ENCODE data around the gene EID2B.

EID2B gene

GRCh38 chr19:39532233-39533002, at the start of gene EID2B:
Gene EID2B, minus strand, starts transcription at chr19:39532852. Its CDS starts 50 bp downstream, at chr19:39532802.
- no peak for TF ChIP-seq ESRRG (CRISPR knock-in tag; IDR thresholded peaks at IDR 0.05)
- TF ChIP-seq CSDC2 (CRISPR knock-in tag; IDR thresholded peaks at IDR 0.05): no peak
- no peak for TF ChIP-seq ZC3H10 (CRISPR knock-in tag; IDR thresholded peaks at IDR 0.05)
- no peak for TF ChIP-seq SNAI2 (CRISPR knock-in tag; IDR thresholded peaks at IDR 0.05)
- TF ChIP-seq ZFP30 (CRISPR knock-in tag; IDR thresholded peaks at IDR 0.05): no peak
- no peak for TF ChIP-seq ZNF565 (CRISPR knock-in tag; conservative IDR thresholded peaks at IDR 0.05; ENCODE audit: low read depth)
- TF ChIP-seq TOX (CRISPR knock-in tag; IDR thresholded peaks at IDR 0.05; ENCODE audit: borderline replicate concordance): no peak
- no peak for TF ChIP-seq PPARA (CRISPR knock-in tag; IDR thresholded peaks at IDR 0.05; ENCODE audit: borderline replicate concordance)
- no peak for TF ChIP-seq POU6F1 (CRISPR knock-in tag; IDR thresholded peaks at IDR 0.05; ENCODE audit: borderline replicate concordance, low read depth)
- TF ChIP-seq BACH2 (CRISPR knock-in tag; IDR thresholded peaks at IDR 0.05; ENCODE audit: borderline replicate concordance): no peak
- TF ChIP-seq ZFP3 (CRISPR knock-in tag; IDR thresholded peaks at IDR 0.05): no peak
- TF ChIP-seq ZNF70 (CRISPR knock-in tag; IDR thresholded peaks at IDR 0.05): no peak
- TF ChIP-seq ZNF8 (CRISPR knock-in tag; IDR thresholded peaks at IDR 0.05): no peak
- peak; percentile 97 for ATAC-seq

- TF ChIP-seq ISL1 (CRISPR knock-in tag; IDR thresholded peaks at IDR 0.05): no peak
- no peak for TF ChIP-seq BACH2 (CRISPR knock-in tag; IDR thresholded peaks at IDR 0.05; ENCODE audit: borderline replicate concordance)
- no peak for TF ChIP-seq TCF4 (CRISPR knock-in tag; IDR thresholded peaks at IDR 0.05; ENCODE audit: borderline replicate concordance)
- no peak for TF ChIP-seq PATZ1 (CRISPR knock-in tag; IDR thresholded peaks at IDR 0.05; ENCODE audit: borderline replicate concordance)
- TF ChIP-seq PPARA (CRISPR knock-in tag; IDR thresholded peaks at IDR 0.05; ENCODE audit: borderline replicate concordance): no peak
- no peak for TF ChIP-seq CSDC2 (CRISPR knock-in tag; IDR thresholded peaks at IDR 0.05)
- TF ChIP-seq ESRRG (CRISPR knock-in tag; IDR thresholded peaks at IDR 0.05): no peak
- no peak for ATAC-seq
Observed at GRCh38 chr19:39582442-39582841, 49.8 kb upstream of the EID2B start.

GRCh38 chr19:39568604-39569003, 36.0 kb upstream of the EID2B start:
- TF ChIP-seq GLIS3 (CRISPR knock-in tag; IDR thresholded peaks at IDR 0.05): no peak
- TF ChIP-seq CREB5 (CRISPR knock-in tag; IDR thresholded peaks at IDR 0.05; ENCODE audit: low read depth): no peak
- TF ChIP-seq RARB (CRISPR knock-in tag; IDR thresholded peaks at IDR 0.05): no peak
- no peak for TF ChIP-seq ARNTL (CRISPR knock-in tag; IDR thresholded peaks at IDR 0.05; ENCODE audit: borderline replicate concordance, low read depth)
- no peak for TF ChIP-seq ZFP30 (CRISPR knock-in tag; IDR thresholded peaks at IDR 0.05)
- no peak for TF ChIP-seq PATZ1 (CRISPR knock-in tag; IDR thresholded peaks at IDR 0.05; ENCODE audit: borderline replicate concordance)
- no peak for TF ChIP-seq ISL1 (CRISPR knock-in tag; IDR thresholded peaks at IDR 0.05)
- no peak for TF ChIP-seq TSHZ2 (CRISPR knock-in tag; IDR thresholded peaks at IDR 0.05)
- no peak for TF ChIP-seq TCF4 (CRISPR knock-in tag; IDR thresholded peaks at IDR 0.05; ENCODE audit: borderline replicate concordance)
- TF ChIP-seq POU6F1 (CRISPR knock-in tag; IDR thresholded peaks at IDR 0.05; ENCODE audit: borderline replicate concordance, low read depth): no peak
- TF ChIP-seq OSR1 (CRISPR knock-in tag; IDR thresholded peaks at IDR 0.05): no peak
- TF ChIP-seq CSRNP3 (CRISPR knock-in tag; IDR thresholded peaks at IDR 0.05): no peak
- TF ChIP-seq ZC3H10 (CRISPR knock-in tag; IDR thresholded peaks at IDR 0.05): no peak
- no peak for TF ChIP-seq TOX (CRISPR knock-in tag; IDR thresholded peaks at IDR 0.05; ENCODE audit: borderline replicate concordance)
- ATAC-seq: no peak
